Ishikawa (cell line): Measurements from ENCODE around the gene CCDC69.

Experiments used
- CEBPB ChIP-seq: IDR thresholded peaks from 2 replicates; pipeline ENCODE4 v1.6.1; 2012
- CREB1 ChIP-seq: IDR thresholded peaks from 2 replicates; pipeline ENCODE4 v1.6.1; 2012; ENCODE audit warnings: low read depth
- EGR1 ChIP-seq: IDR thresholded peaks from 2 replicates; pipeline ENCODE4 v1.6.1; 2012
- EP300 ChIP-seq: IDR thresholded peaks from 2 replicates; pipeline ENCODE4 v1.6.1; 2012; ENCODE audit warnings: borderline replicate concordance
- FOXM1 ChIP-seq: IDR thresholded peaks from 2 replicates; pipeline ENCODE4 v1.6.1; 2012; ENCODE audit warnings: low read depth, borderline replicate concordance
- NFIC ChIP-seq: IDR thresholded peaks from 2 replicates; pipeline ENCODE4 v1.6.1; 2012
- RAD21 ChIP-seq: IDR thresholded peaks from 2 replicates; pipeline ENCODE4 v1.6.1; 2012; ENCODE audit warnings: low read depth
- TAF1 ChIP-seq: IDR thresholded peaks from 2 replicates; pipeline ENCODE4 v1.6.1; 2012; ENCODE audit warnings: low read depth, mild to moderate bottlenecking
- TCF12 ChIP-seq: IDR thresholded peaks from 2 replicates; pipeline ENCODE4 v1.6.1; 2012; ENCODE audit warnings: low read depth
- TEAD4 ChIP-seq: IDR thresholded peaks from 2 replicates; pipeline ENCODE4 v1.6.1; 2012
- YY1 ChIP-seq: IDR thresholded peaks from 2 replicates; pipeline ENCODE4 v1.6.1; 2012; ENCODE audit warnings: low read depth
- ZBTB7A ChIP-seq: IDR thresholded peaks from 2 replicates; pipeline ENCODE4 v1.6.1; 2012; ENCODE audit warnings: low read depth
- TF ChIP-seq, protein P1 (sequence below): IDR thresholded peaks from 2 replicates; pipeline ENCODE4 v1.6.1; 2012
- TF ChIP-seq, protein P2 (sequence below): IDR thresholded peaks from 2 replicates; pipeline ENCODE4 v1.6.1; 2012; ENCODE audit warnings: low read depth, mild to moderate bottlenecking
- TF ChIP-seq, protein P3 (sequence below): IDR thresholded peaks from 2 replicates; pipeline ENCODE4 v1.6.1; 2012

Gene CCDC69

DNA sequence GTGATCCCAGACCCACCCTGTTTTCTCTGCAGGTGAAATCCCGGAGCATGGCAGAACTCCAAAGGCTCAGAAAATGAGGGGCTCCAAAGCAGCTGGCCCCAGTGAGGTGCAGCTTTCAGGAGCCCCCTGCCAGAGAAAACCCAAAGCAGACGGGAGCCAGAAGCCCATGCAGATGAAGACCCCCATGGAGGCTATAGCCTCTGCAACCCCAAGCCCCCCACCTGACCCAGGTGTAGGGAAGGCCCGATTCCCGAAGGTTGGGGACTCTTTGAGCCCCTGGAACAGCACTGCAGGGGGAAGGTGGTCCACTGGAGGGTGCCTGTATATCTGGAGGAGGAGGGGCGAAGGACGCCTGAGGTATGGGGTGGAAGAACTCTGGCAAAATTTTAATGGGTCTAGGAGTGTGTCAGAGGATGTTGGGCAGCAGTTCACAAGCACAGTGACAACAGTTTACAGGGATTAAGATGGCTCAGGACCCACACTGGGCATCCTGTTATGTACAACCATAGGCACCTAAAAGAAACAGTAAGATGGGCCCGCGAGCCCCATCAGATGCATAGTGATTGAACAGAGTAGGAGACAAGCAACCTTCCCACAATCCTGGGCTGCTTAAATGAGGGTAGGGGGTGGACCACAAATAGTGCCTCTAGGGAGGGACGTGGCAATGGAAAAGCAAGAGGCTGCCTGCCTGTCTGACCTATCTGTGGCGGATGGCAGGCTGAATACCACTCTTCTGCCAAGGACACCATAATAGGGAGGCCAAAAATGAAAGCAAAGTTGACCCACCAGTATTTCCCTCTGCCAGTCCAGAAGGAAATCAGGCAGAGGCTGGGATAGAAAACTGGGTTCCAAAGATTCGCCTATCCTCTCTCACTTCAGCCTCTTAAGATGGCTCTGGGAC is 49.9 kb downstream of the CCDC69 start:
- TF ChIP-seq, protein P1, sequence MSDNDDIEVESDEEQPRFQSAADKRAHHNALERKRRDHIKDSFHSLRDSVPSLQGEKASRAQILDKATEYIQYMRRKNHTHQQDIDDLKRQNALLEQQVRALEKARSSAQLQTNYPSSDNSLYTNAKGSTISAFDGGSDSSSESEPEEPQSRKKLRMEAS = no peak
- TF ChIP-seq, protein P2, sequence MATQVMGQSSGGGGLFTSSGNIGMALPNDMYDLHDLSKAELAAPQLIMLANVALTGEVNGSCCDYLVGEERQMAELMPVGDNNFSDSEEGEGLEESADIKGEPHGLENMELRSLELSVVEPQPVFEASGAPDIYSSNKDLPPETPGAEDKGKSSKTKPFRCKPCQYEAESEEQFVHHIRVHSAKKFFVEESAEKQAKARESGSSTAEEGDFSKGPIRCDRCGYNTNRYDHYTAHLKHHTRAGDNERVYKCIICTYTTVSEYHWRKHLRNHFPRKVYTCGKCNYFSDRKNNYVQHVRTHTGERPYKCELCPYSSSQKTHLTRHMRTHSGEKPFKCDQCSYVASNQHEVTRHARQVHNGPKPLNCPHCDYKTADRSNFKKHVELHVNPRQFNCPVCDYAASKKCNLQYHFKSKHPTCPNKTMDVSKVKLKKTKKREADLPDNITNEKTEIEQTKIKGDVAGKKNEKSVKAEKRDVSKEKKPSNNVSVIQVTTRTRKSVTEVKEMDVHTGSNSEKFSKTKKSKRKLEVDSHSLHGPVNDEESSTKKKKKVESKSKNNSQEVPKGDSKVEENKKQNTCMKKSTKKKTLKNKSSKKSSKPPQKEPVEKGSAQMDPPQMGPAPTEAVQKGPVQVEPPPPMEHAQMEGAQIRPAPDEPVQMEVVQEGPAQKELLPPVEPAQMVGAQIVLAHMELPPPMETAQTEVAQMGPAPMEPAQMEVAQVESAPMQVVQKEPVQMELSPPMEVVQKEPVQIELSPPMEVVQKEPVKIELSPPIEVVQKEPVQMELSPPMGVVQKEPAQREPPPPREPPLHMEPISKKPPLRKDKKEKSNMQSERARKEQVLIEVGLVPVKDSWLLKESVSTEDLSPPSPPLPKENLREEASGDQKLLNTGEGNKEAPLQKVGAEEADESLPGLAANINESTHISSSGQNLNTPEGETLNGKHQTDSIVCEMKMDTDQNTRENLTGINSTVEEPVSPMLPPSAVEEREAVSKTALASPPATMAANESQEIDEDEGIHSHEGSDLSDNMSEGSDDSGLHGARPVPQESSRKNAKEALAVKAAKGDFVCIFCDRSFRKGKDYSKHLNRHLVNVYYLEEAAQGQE = no peak
- no peak for TF ChIP-seq YY1

DNA sequence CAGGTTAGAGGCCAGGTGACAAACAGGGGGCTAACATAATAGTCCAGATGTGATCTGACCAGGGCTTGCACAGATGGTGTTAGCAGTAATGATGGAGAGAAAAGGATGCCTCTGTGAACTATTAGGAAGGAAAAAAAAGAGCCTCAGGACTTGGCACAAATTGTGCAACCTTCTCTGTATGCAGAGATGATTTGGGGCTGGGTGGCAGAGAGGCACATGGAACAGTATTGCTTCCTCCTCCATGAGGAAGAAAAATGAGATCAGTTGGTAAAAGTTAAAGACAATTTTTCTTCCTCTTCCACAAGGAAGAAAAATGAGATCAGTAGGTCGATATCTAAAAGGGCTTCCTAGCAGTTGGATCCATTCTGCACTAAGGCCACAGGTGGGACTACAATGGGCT is 52.4 kb downstream of the CCDC69 start:
- no peak for TF ChIP-seq YY1

DNA sequence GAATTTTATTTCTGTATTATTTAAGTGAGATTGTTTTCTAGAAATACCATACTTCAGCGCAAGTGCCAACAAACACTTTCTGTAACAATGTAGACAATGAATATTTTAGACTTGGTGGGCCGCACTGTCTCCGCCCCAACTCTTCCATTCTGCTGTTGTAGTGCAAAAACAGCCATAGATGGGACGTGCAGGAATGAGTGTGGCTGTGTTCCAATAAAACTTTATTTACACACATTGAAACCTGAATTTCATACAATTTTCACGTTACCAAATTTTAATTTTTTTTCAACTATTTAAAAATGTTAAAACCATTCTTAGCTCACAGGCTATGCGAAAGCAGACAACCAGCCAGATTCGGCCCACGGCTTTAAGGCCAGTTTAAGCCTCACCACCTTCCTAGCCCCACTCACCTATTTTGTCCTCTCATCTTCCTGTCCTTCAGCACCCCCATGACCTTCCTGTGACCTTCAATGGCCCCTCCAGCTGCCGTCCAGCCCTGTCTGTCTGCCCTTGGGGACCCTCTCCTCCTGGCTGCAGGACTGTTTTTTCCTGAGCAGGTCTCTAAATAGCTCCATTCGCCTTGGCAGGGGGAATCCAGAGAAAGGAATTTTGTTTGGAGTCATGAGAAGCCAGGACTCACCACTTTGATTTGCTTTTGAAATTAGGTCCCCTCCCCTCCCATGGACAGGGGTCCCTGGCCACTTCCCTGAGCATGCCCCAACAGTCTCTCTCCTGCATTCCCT is 55.1 kb downstream of the CCDC69 start:
- TF ChIP-seq FOXM1 (no peak), EP300 (no peak), TAF1 (no peak), CEBPB (no peak), TEAD4 (no peak), RAD21 (no peak), TCF12 (no peak), CREB1 (no peak), EGR1 (no peak), ZBTB7A (no peak), YY1 (no peak), NFIC (no peak)
- TF ChIP-seq, protein P2 = no peak
- TF ChIP-seq, protein P3, sequence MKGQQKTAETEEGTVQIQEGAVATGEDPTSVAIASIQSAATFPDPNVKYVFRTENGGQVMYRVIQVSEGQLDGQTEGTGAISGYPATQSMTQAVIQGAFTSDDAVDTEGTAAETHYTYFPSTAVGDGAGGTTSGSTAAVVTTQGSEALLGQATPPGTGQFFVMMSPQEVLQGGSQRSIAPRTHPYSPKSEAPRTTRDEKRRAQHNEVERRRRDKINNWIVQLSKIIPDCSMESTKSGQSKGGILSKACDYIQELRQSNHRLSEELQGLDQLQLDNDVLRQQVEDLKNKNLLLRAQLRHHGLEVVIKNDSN = no peak
- TF ChIP-seq, protein P1 = no peak

DNA sequence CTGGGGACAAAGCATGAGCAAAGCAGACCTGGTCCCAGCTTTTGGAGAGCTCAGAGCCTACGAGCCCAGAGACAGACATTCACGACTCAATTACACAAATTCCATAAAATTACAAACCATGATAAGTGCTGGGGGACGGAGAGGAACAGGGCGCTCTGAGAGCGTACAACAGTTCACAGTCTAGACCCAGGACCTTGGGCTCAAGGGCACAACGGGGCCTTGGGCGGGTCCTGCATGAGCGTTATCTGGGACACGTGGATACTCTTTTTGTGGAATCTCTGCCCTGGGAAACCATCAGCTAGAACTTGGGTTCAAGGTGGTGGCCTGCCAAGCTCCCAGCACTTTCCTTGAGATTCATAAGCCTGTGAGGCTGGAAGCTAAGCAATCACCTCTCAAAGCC is 56.9 kb downstream of the CCDC69 start:
- TF ChIP-seq, protein P1 = no peak
- TF ChIP-seq TEAD4 (no peak), TCF12 (no peak), RAD21 (no peak), CREB1 (no peak), TAF1 (no peak), EGR1 (no peak), FOXM1 (no peak), EP300 (no peak), YY1 (no peak)
- TF ChIP-seq, protein P3 = no peak
- TF ChIP-seq, protein P2 = no peak
